OCI-LY3 (cell line): ENCODE results near the gene SERGEF.

Source experiments
- EZH2phosphoT487 ChIP-seq: fragments of 200-600 bp; shearing (Covaris generic); IDR thresholded peaks from 2 replicates; pipeline ENCODE4 v1.6.1; 2018; ENCODE audit warnings: antibody characterized with exemption, mixed run types, low read depth
- TF ChIP-seq, protein P1 (sequence below): fragments of 200-600, 300-600 bp; sonication (generic); IDR thresholded peaks from 2 replicates; pipeline ENCODE4 v1.5.1; 2014; ENCODE audit warnings: antibody characterized with exemption, low read length, low read depth

DNA sequence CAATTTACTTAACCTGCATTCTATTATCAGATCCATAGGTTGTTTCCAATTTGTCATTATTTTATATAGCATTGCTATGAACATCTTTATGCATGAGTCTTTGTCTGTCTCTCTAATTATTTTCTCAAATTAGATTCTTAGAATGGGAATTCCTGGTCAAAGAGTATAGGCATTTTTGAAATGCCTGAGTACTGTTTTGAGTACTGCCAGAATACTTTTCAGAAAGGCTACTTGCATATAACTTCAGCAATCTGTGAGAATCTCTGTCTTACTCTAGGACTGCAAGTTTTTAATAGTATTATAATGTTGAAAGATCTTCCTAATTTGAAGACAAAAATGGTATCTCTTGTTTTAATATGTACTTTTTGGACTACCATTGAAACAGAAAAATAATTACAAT is 221.7 kb downstream of the SERGEF start:
- TF ChIP-seq, protein P1, sequence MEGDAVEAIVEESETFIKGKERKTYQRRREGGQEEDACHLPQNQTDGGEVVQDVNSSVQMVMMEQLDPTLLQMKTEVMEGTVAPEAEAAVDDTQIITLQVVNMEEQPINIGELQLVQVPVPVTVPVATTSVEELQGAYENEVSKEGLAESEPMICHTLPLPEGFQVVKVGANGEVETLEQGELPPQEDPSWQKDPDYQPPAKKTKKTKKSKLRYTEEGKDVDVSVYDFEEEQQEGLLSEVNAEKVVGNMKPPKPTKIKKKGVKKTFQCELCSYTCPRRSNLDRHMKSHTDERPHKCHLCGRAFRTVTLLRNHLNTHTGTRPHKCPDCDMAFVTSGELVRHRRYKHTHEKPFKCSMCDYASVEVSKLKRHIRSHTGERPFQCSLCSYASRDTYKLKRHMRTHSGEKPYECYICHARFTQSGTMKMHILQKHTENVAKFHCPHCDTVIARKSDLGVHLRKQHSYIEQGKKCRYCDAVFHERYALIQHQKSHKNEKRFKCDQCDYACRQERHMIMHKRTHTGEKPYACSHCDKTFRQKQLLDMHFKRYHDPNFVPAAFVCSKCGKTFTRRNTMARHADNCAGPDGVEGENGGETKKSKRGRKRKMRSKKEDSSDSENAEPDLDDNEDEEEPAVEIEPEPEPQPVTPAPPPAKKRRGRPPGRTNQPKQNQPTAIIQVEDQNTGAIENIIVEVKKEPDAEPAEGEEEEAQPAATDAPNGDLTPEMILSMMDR, result no peak
- no peak for TF ChIP-seq EZH2phosphoT487
